HG02840 (cell line): ENCODE data around the gene AFF1.

Experiments used
- ATAC-seq: cut with Tn5 transposase; IDR thresholded peaks from one replicate; pipeline ENCODE4 v1.9.1; 2021; ENCODE audit warnings: mild to moderate bottlenecking, moderate library complexity, moderate number of reproducible peaks; ENCODE audit not compliant: unreplicated experiment, low FRiP score

Gene AFF1

DNA sequence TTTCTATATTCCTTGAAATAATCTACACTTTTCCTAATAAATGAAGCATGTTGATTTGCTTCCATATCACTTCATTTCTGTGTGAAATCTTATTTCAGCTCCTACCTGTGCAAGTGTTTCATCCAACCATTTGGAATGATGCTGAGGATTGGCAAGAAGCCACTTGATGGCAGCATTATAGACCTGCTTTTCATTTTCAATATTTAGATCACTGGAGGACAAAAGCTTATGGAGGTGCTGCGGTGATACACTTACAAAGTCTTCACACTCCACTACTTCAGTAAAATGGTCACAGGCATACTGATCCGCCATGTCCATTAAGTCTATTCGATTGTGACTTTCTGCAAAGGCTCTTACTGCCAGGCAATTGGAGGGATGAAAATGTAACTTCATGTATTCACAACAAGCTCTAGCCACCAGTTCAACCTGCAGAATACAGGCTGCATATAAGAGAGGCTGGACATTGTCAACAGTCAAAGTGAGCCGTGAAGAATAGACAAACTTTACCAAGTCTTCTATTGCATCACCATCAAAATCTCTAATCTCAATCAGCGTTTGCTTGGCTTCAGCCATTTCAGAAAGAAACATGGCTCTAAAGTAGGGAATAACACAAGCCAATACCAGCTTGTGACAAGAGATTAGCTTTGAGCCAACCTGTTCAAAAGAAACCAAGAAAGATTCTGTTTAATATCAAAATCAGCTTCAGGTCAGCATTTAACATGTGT lies 250.5 kb downstream of the AFF1 start:
- ATAC-seq: no peak

DNA sequence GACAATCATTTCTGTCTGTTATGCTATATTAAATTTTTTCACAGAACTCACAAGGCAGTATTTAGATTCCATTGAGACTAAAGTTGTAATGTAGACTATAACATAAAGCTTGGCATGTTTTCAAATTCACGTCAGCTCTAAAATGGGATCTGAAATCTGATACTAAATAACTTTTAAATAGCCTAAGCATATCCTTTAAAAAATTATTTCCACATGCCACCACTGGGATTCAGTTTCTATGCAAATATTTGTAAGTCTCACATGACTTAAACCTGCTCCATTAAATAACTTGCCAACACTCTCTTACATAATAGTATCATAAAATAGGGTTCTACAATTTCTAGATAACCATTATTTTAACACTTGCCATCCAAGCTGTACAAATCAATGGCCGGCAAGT lies 253.2 kb downstream of the AFF1 start:
- no peak for ATAC-seq

- ATAC-seq: no peak
These were observed 254.1 kb downstream of the AFF1 start for GRCh38 chr4:87188932-87189331.
